SKM-1 treated with dmso at 0.1 percent for 144 hours (cell line): Measurements from ENCODE around the gene ZBED1.
"Not testable (repeated sequence)": the region's sequence is repeated elsewhere in the genome, so short reads cannot be mapped to it uniquely, and the experiment has no call there.

Source experiments
- DNase-seq: peaks from one replicate; lab custom pipeline; 2025; ENCODE audit not compliant: unreplicated experiment; lab: John Stamatoyannopoulos, UW

ZBED1 gene

DNA sequence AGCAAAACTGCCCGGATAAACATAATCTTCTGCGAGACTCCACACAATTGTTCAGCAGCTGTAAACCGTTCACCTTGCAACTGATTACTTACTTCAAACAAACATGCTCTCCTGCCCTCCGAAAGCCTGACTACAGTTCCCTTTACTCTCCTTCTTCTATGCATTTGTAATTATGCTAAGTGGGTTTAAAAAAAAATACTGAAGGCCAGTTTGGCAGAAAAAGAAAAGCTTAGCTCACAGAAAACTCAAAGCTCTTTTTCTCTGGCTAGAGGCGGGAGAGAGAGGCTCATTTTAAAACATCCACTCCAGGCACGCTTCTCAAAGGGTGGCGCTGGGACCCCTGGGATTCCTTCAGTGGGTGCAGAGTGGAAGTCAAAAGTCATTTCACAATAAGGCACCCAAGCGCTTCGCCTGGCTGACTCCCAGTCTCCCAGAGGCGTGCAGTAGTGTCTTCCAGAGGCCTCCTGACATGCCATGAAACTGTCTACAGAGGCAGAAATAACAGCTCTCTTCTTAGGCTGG is 1.9 kb downstream of the ZBED1 start:
- DNase-seq, result no peak

DNA sequence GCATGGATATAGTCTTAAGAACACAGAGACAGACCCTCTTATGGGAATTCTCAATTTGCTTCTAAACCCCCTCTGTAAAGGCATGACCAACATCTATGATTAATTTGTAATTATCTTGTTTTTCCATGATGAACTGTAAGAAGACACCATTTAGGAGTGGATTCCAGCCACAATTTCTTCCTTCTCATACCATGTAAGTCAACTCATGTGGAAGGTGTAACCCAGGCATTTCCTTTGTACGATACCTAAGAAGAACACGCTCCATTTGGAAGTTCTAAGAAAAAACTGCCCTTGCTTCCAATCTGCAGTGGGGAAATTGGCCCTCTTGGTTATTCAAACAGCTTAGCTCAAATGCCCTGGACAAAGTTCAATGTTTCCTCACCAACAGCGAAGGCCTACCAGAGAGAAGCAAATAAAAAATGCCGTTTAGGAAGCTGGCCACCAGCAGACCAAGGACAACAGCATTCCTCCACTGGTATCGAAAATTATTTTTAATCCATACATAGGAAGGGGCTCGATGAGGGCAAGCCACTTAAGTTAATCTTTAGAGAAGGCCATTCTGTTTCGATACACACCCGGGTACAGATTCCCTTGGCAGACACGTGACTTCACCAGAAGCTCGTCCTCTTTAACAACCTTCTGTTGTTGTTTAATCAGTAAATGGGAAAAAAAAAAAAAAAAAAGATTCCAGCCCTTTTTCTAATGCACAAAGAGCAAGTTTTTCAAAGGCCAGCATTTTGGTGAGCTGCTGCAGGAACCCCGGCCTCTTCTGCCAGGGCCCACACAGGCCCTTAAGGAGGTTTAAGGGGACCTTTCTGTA is 2.6 kb downstream of the ZBED1 start:
- DNase-seq, result no peak

- DNase-seq, result no peak
Observed at GRCh38 chrX:2495595-2495994, 5.2 kb downstream of the ZBED1 start.

- DNase-seq, result no peak
Observed at GRCh38 chrX:2492531-2493218, 8.1 kb downstream of the ZBED1 start.

DNA sequence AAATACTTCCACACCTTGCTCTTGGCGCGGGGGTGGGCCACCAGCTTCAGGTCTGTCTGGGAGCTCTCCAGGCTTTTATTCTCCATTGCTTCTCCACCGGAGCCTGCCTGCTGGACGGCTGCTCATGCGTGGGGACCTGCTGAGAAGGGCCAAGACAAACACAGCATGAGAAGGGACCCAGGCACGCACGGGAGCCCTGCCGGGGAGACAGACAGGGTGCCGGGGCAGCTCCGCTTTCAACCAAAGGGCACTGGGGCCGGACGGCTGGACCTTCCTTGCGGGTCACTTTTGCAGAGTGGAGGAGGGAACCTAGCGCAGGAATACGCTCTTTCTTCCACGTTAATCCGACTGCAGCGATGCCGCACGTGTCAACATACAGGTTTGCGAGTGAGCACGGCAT is 10.1 kb downstream of the ZBED1 start:
- no peak for DNase-seq

- DNase-seq, result no peak
Observed at GRCh38 chrX:2489446-2490445, 11.0 kb downstream of the ZBED1 start.

GRCh38 chrX:2488621-2489285 is 12.0 kb downstream of the ZBED1 start:
- no peak for DNase-seq

DNA sequence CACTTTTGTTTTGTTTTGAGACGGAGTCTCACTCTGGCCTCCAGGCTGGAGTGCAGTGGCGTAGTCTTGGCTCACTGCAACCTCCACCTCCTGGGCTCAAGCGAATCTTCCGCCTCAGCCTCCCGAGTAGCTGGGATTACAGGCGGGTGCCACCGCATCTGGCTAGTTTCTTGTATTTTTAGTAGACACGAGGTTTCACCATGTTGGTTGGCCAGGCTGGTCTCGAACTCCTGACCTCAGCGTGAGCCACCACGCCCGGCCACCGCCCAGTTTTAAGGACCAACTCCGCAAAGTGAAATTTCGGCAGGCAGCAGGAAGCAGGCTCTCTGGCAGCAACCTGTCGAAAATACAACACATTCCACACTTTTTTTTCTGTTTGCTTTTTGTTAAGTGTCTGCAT is 13.4 kb downstream of the ZBED1 start:
- DNase-seq, result no peak

GRCh38 chrX:2486476-2487133 is 14.2 kb downstream of the ZBED1 start:
- DNase-seq, result no peak

- no peak for DNase-seq
Observed at GRCh38 chrX:2485789-2486345, 14.9 kb downstream of the ZBED1 start.

DNA sequence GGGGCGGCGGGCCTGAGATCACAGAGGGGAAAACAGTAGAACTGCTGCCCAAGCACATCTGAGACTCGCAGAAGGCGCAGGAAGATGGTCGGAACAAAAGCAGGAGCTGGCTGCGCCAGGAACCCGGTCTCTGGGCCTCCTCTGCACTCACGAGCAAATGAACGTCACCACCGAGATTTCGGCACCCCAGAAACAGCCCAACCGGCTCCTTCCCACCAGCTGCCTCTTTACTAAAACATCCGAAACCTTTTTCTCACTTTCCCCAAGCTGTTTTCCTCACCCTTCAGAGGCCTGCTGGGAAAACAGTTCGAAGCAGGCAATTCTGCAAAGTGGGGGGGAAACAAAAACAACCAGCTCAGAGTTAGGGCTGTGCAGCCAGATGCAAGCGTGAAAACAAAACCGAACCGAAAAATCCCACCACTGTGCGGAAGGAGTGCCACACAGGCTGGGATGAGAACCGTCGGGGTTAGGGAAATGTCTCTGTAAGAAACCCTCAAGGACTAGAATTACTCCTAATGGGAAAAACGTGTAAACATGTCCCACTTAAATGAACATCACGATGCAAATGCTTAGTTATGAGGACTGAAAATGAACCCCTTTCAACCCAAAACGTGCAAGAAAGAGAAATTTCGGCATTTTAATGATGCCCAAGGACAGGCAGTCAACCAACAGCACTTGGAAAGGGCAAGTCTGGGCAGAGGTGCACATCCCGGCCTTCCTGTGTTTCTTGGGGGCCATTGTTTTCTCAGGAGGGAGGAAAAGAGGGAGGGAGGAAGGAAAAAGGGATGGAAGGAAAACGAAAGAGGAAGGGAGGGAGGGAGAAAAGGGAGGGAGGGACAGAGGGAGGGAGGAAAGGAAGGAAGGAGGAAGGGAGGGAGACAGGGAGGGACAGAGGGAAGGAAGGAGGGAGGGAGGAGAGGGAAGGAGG is 15.8 kb downstream of the ZBED1 start:
- DNase-seq, result no peak

- DNase-seq, result no peak
Observed at GRCh38 chrX:2484256-2484655, 16.5 kb downstream of the ZBED1 start.

- DNase-seq, result no peak
Observed at GRCh38 chrX:2483398-2484060, 17.2 kb downstream of the ZBED1 start.

GRCh38 chrX:2481597-2481996 is 19.2 kb downstream of the ZBED1 start:
- not testable (repeated sequence) for DNase-seq

- not testable (repeated sequence) for DNase-seq
Observed at GRCh38 chrX:2479982-2480381, 20.8 kb downstream of the ZBED1 start.

DNA sequence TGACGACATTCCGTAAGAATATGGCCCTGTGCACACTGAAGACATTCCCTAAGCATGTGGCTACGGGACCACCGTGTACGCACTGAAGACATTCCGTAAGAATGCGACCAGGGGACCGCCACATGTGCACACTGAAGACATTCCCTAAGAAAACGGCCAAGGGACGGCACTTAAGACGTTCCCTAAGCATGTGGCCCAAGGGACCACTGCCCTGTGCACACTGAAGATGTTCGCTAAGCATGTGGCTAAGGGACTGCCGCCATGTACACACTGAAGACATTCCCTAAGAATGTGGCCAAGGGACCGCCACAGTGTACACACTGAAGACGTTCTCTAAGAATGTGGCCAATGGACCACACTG is 21.4 kb downstream of the ZBED1 start:
- no peak for DNase-seq

DNA sequence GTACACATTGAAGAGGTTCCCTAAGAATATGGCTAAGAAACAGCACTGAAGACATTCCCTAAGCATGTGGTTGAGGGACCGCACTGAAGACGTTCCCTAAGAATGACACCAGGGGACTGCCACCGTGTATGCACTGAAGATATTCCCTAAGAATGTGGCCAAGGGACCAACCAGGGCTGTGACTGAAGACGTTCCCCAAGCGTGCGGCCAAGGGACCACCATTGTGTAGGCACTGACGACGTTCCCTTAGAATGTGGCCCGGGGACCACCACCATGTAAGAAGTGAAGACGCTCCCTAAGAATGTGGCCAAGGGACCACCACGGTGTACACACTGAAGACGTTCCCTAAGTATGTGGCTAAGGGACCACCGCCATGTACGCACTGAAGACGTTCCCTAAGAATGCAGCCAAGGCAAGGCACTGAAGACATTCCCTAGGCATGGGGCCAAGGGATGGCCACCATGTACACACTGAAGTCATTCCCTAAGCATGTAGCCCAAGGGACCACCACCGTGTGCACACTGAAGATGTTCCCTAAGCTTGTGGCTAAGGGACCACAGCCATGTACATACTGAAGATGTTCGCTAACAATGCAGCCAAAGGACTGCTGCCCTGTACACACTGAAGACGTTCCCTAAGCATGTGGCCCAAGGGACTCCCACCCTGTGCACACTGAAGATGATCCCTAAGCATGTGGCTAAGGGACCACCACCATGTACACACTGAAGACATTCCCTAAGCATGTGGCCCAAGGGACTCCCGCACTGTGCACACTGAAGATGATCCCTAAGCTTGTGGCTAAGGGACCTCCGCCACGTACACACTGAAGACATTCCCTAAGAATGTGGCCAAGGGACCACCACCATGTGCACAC is 22.0 kb downstream of the ZBED1 start:
- no peak for DNase-seq
